ENCODE results near the gene PLXNA1.

The PLXNA1 gene

GRCh38 chr3:126954141-126954842 is 28.6 kb upstream of the PLXNA1 start:
- no peak for DNase-seq

DNA sequence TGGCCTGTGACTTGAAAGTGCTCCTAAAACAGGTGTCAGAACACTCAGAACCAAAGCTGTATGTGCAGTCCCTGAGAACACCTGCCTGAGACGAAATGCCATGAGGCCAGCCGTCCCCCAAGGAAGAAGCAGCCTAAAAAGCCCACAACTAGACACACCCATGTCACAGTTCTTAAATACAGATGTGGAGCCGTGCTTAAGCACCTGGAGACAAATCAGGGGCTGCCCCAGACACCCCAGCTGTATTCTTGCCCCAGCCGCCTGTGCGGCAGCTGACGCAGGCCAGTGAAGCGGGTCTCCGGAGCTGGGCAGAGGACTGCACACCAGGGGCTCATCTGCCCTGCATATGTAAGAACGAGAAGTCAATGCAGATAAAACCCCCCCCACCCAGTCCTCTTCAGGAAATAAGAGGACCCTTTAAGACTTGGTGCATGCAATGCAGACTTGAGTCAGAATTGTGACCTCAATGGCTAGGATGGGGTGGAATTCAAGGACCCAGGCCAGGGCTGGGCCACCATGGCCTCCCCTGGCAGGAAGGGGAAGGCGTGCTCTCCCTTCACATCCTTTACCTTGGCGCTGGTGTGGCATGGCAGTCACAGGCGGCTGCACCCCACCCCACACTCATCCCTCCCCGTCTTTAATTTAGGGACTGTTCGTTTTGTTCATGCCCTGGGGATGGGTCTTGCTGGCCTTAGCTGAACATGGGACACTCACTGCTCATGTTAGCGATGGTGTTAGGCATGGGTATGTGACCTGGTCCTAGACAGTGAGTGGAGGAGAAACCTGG is 27.7 kb upstream of the PLXNA1 start:
- no peak for DNase-seq

DNA sequence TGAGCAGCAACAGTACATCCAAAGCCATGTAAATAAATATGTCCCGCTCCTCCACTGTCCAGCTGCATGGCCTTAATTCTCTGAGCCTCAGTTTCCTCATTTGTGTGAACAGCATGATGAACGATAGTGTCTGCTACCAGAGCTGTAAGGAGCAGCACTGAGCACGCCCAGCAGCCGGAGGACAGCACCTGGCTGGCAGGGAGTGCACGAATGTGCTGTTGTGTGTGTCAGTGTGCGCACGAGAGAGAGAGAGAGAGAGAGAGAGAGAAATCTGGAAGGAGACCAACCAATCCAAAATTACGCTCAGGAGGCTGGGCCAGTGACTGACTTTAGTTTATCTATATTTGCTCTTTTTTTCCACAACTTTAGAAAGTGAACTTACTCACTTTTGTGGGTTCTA is 26.6 kb upstream of the PLXNA1 start:
- no peak for DNase-seq

DNA sequence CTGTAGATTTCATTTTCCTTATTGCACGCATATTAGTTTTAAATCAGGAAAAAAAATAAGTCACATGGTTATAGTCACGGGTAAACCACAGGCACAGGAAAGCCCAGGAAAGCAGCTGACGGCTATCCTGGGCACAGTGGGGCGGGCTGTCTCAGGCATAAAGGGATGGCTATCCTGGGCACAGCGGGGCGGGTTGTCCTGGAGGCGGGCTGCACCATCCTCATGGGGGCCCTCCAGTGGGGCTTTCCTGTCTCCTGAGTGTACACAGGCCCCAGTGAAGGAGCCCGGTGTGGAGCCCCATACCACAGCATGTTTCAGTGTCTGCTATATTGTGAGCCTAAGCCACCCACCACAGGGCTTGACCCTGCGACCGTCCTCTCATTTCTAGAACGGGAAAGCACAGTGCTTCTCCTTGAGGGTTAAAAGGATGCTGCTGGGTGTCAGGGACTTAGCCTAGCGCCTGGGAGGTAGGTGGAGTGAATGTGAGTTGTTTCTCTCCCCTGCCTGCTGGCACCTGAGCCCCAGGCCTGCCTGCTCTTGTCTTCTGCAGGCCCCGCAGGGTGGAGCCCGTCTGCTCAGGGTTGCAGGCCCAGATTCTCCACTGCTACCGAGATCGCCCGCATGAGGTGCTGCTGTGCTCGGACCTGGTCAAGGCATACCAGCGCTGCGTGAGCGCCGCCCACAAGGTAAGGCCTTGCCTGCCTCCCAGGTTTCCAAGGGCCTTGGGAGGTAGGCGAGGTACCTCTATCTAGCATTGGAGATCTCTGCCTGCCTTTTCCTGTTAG is 25.9 kb upstream of the PLXNA1 start:
- no peak for DNase-seq

DNA sequence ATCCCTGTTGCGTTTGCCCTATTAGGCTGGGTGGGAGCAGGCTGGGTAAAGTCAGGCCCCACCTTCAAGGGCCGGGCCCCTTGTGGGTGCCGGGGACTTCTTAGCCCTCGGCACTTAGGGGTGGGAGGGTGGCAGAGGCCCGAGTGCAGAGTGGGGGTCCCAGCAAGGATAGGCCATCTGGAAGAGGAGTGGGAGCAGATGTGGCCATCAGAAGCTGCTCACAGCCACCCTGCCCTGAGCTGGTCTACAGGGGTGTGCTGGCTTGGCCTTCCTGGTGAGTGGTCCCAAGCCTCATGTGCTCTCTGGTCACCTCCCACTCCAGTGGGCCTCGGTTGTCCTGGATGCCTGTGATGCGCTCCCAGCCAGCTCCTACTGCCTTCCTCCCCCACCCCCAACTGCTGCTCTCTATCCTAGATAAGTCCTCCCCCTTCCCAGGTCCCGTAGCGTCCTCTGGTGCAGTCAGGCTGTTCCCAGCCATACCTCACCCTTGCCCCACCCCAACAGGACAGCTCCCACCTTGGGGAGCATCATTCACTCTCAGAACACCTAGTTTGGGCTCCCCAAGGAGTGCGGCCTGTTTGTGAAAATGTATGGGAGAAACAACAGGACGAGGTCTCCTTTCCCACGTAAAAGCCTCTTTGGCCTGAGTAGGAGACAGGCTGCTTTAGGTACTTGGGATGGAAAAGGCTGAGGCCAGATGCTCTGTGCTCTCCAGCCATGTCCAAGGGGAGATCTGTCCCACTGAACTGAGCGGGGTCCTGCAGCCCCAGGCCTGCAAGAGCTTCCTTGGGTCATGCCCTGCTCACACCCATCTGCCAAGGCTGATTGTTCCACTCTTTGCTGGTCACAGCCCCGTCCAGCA is 24.9 kb upstream of the PLXNA1 start:
- DNase-seq, result no peak

GRCh38 chr3:126958638-126959085 is 24.3 kb upstream of the PLXNA1 start:
- no peak for DNase-seq

DNA sequence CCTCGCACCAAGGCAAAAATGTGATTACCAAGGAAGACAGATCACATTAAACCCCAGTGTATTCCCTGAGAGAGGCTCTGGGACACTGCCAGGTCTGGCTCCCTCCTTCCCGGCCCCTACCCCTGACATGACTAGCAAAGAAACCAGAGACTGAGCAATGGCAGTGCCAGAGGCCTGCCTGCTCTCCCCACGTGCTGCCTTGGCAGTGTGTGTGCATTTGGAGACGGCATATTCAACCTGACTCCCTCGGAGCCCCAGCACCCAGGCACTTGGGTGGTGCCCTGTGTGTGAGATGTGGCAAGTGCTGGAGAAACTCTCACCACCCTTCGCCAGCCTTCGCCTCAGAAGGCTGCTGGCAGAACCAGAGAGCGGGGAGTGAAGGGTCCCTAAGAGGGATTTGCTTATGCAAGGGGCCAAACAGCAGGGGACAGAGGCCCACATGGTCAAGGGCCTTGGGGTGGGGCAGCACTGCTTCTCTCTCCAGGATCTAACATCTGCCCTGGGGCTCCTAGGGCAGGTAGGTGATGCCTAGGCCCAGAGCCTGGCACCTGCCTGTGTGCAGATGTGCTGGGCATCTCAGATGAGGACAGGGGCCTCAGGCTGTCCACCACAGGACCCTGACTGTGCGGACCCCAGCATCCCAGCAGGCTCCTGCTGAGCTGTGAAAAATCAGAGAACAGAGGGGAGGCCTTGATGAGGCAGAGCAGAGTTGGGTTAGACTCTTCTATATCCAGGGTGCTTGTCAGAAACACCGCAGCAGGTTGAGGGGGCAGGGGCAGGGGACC is 23.6 kb upstream of the PLXNA1 start:
- DNase-seq, result no peak

GRCh38 chr3:126959921-126960603 is 22.9 kb upstream of the PLXNA1 start:
- no peak for DNase-seq

GRCh38 chr3:126960604-126960995 is 22.3 kb upstream of the PLXNA1 start:
- no peak for DNase-seq

DNA sequence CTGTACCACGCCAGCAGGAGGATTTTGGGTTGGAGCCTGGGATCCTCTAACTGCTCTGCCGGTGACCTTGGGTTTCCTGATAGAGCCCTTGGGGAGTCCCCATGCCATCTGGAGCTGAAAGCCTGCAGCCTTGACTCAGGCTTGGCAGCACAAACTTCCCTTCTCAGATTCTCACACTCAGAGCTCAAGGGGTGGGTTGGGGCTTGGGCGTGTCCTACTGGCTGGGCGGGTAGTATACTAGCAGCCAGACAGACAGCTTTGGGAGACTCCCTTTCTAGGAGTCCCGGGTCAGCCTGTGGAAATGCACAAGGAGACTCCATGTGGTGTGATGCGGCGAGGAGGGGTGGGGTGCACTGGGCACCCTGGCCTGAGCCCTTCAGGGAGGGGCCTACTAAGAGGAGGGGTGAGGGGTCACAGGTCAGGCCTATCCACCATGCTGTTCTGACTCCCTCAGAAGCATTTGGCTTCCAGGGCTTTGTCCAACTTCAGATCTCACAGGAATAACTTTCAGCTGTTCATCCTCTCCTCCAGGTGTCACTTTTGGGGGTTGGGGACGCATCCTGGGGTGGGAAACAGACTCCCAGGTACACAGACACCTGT is 21.6 kb upstream of the PLXNA1 start:
- DNase-seq, result no peak

GRCh38 chr3:126961791-126962461 is 21.0 kb upstream of the PLXNA1 start:
- no peak for DNase-seq

DNA sequence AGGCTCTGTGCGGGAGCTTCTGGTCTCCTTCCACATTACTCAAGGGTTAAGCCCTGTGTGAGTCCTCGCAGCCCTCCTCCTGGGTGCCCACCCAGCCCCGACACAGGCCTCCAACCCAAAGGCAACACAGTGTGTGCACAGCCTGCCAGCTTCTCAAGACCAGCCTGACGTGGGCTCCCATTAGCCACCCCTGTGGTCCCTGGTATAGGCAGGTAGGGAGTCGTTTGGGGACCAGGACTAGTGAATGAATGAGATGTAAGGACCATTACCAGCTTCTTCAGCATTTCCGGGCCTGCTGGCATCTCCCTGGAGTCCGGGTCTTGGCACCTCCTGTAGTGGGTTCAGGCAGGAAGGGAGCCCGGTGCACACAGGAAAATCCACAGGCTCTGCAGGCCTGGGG is 20.2 kb upstream of the PLXNA1 start:
- no peak for DNase-seq

DNA sequence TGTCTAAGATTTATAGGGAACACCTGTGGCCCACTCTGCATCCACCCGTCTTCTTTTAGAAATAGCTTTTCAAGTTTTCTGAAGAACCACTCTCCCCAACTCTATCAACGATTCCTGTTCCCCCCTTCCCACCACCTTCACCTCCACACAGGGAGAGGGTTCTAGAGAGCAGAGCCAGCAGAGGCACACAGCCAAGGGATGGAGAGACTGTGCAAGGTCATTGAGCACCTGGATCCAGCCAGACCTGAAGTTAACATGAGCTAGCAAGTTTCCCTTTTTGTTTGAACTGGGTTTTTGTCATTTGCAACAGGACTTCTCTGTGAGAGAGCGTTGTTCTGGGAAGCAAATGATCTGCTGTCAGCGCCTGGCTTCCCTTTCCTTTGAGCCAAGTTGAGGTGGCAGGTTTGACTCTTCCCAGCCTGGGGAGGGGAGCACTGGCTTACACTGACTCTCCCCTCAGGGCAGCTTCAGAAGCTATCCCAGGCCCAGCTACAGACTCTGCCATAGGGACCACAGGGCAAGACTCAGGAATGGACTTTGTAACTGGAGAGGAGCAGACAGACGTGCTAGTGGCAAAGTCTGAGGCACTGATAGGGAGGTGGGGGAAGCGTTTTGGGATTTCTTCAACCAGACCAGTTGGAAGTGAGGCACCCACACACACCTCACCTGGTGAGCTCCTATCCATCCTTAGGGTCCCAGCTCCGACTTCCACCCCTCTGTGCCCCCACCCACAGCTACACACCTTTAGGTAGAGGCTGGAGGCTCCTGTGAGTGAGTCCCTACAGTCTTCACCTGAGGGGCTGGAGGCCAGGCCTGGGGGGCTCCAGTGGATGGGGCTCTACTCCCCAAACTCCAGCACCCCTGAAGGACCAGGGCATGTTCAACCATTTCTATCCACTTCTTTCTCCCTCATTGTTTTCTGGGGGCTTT is 19.4 kb upstream of the PLXNA1 start:
- DNase-seq, result no peak

DNA sequence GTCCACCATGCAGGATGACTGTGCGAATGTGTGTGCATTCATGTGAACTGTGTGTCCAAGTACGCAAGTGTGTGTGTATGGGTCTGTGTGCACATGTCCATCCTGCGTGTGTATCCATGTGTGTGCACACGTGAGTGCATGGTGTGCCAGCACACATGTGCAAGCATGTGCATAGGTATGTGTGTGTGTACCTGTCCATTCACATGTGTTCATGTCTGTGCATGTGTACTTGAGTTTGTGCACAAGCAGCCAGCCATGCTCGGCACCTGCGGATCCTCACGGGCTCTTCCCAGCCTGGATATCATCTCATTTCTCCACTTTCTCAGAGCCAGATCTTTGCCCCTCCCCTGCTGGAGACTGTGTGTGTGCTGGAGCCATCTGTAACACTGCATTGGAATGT is 18.7 kb upstream of the PLXNA1 start:
- DNase-seq, result no peak

DNA sequence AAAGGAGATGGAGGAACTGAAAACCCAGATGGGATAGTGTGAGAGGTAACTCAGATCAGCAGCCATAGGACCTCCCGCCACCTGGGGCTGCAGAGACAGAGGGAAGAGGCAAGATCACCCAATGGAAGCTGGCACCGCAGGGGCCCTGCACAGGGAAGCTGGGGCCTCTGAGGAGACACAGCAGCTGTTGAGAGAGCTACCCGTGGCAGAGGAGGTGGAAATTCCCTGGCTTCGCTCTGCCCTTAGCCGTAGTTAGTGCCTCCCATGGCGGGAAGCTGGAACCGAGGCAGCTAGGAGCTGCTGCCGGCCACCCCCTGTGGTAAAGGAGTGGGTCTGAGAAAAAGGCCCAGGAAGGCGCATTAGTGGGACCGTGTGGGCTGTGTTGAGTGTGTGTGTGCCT is 18.0 kb upstream of the PLXNA1 start:
- no peak for DNase-seq

GRCh38 chr3:126965526-126966080 is 17.3 kb upstream of the PLXNA1 start:
- DNase-seq, result no peak

GRCh38 chr3:126967386-126967785 is 15.5 kb upstream of the PLXNA1 start:
- DNase-seq, result no peak
